Measurements from ENCODE around the gene HESX1. TPM values are rescaled to one million over a fixed set of nuclear protein-coding genes. Genes with fewer than 3 reads are reported as not detected.

HESX1 gene
- total and polyA plus RNA-seq, 7 donors, result 0.18 to 0.46 (median 0.32) TPM; not detected in 1

DNA sequence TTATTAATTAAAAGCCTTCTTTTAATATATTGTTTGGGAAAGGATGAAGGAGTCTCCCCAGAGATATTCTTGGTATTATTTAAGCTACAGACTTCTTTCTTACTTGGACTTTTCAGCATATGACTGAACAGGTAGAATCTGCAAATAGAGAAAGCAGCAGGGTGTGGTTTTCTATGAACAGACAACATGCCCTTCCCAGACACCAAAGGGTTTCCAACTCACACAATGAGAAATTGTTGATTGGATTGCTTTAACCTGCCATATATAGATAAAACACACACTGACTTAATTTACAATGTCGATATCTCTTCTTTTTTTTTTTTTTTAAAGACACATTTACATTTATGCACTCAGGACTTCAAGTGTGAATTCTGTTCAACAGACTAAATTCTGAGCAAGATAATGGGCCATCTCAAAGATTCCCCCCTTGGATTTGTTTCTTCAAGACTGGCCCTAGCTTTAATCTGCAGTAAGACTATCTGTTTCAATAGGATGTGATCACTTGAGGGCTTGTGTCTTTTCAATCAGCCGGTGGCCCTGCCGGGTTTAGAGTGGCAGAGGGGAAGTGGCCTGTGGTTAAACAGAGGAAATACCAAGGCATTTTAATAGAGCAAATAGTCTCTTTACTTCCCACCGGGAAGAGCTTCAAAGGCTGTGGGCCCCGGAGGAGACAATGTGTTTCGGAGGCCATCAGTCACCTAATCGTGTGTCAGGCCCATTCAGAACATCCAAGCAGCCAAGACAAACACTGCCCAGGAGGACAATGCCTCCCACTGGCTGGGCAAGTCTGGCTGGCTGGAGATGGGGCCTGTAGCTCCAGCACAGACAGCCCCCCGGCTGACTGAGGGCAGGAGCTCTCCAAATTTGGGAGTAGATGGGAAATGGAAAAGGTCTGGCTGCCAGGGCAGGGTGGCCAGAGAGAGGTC lies 40.7 kb downstream of the HESX1 start:
- Histone ChIP-seq H3K27me3 (ENCODE audit: insufficient read depth in 3 of 3, low read length in 2 of 3) (peaks cover 0 to 8% (median 3%) of the 10 kb centered on the region in 3 donors), H3K9me3 (no peaks in the 10 kb centered on the region), H3K4me1 (peaks cover 2% of the 10 kb centered on the region), H3K27ac (no peak overlapping the region), H3K36me3 (ENCODE audit: insufficient read depth in 1 of 2, low read depth in 1 of 2) (no peaks in the 10 kb centered on the region), H3K4me3 (no peak overlapping the region)
- no peak for TF ChIP-seq CTCF (IDR thresholded peaks at IDR 0.05)
- intact Hi-C loops (cut with DNase I), result no loop called here
- DNase-seq (no peak), ATAC-seq (no peak)
- 51 to 59% (median 56%) methylated on average over 8 of the region's 8 CpGs for WGBS, 3 donors

DNA sequence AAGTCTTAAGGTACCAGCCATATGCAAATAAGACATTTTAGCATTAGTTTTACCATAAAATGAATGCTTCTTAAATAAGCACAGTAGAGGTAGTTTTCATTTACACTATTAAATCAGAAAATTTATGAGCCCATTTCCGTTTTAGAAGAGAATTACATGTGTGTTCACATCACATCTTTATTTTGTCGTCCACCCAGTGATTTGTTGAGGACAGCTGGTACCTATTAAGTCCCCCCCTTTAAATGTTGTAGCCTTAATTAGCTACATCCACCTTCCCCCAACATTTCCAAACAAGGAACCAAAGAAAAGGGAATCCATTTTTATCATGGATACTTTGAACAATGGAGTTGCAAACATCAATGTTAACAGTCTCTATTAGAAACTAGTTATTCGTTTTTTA lies 41.5 kb downstream of the HESX1 start:
- no peak for TF ChIP-seq CTCF (IDR thresholded peaks at IDR 0.05)
- no peaks in the 10 kb centered on the region for H3K4me1 ChIP-seq
- H3K9me3 ChIP-seq, result no peaks in the 10 kb centered on the region
- DNase-seq, result no peak
- H3K27me3 ChIP-seq (ENCODE audit: insufficient read depth in 3 of 3, low read length in 2 of 3), result peaks cover 0 to 8% (median 3%) of the 10 kb centered on the region in 3 donors
- H3K27ac ChIP-seq, result no peak overlapping the region
- WGBS, 3 donors, result 79 to 84% (median 82%) methylated on average over 3 of the region's 3 CpGs
- no peak overlapping the region for H3K4me3 ChIP-seq
- no peak for ATAC-seq
- H3K36me3 ChIP-seq (ENCODE audit: insufficient read depth in 1 of 2, low read depth in 1 of 2), result no peaks in the 10 kb centered on the region
- intact Hi-C loops (cut with DNase I), result no loop called here

GRCh38 chr3:57157545-57157944 lies 42.2 kb downstream of the HESX1 start:
- ATAC-seq (no peak), DNase-seq (no peak)
- no peaks in the 10 kb centered on the region for H3K36me3 ChIP-seq (ENCODE audit: insufficient read depth in 1 of 2, low read depth in 1 of 2)
- no peaks in the 10 kb centered on the region for H3K4me1 ChIP-seq
- H3K27ac ChIP-seq, result no peak overlapping the region
- H3K27me3 ChIP-seq (ENCODE audit: insufficient read depth in 3 of 3, low read length in 2 of 3), result peaks cover 0 to 5% (median 3%) of the 10 kb centered on the region in 3 donors
- no peak overlapping the region for H3K4me3 ChIP-seq
- WGBS, 3 donors, result 60 to 78% (median 75%) methylated on average over 10 of the region's 10 CpGs
- H3K9me3 ChIP-seq, result no peaks in the 10 kb centered on the region
- no peak for TF ChIP-seq CTCF (IDR thresholded peaks at IDR 0.05)
- intact Hi-C loops (cut with DNase I), result no loop called here

DNA sequence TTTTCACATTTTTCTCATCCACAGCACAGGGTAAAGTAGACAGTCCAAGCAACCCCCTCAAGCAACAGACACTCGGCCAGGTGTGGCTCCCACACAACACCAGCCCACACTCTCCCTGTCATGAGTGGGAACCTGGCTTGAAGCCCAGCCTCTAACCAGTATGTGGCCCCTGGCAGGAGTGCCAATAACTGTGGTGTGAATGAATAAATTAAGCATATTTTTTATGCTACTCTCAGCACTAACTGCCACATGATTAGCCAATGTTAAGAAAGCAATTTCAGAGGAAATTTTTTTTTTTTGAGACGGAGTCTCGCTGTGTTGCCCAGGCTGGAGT lies 44.5 kb downstream of the HESX1 start:
- Histone ChIP-seq H3K36me3 (ENCODE audit: insufficient read depth in 1 of 2, low read depth in 1 of 2) (no peaks in the 10 kb centered on the region), H3K27ac (no peak overlapping the region), H3K27me3 (ENCODE audit: insufficient read depth in 3 of 3, low read length in 2 of 3) (peaks cover 0 to 3% (median 0%) of the 10 kb centered on the region in 3 donors), H3K4me1 (no peaks in the 10 kb centered on the region), H3K4me3 (no peak overlapping the region), H3K9me3 (no peaks in the 10 kb centered on the region)
- 58 to 88% (median 63%) methylated on average over 3 of the region's 3 CpGs for WGBS, 3 donors
- TF ChIP-seq CTCF (IDR thresholded peaks at IDR 0.05), result no peak
- intact Hi-C loops (cut with DNase I), result no loop called here
- no peak for DNase-seq
- ATAC-seq, result no peak
